Measurements from ENCODE around the gene TMPRSS11B.
"Not testable (repeated sequence)": the region's sequence is repeated elsewhere in the genome, so short reads cannot be mapped to it uniquely, and the experiment has no call there.

Gene TMPRSS11B

DNA sequence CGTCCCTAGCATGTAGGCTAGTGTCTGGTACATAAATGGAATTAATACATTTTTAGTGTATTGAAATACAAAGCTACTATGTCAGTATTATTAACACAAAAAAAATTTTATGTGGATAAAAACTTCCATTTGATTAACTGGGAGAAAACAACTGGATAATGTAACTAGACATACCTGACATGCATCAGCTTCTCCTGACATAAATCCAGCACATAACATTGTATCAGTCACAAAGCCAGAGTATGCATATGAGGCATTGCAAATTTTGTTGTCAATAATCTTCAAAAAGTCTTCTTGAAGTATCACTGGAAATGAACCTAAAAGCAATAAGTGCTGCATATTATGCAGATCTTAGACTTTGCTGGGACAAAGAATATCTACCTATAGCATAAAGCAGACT lies 16.9 kb downstream of the TMPRSS11B start:
- H3K27ac ChIP-seq (ENCODE audit: low read depth in 2 of 2, low read length in 2 of 2): no peak overlapping the region
- no peaks in the 10 kb centered on the region for H3K27me3 ChIP-seq (ENCODE audit: control insufficient read depth in 2 of 2, insufficient read depth in 2 of 2, low read length in 2 of 2)
- no peaks in the 10 kb centered on the region for H3K9me3 ChIP-seq (ENCODE audit: control insufficient read depth in 2 of 2, low read length in 2 of 2)
- no peak overlapping the region for H3K9ac ChIP-seq (ENCODE audit: low read depth in 1 of 2, low read length in 2 of 2)
- no peak overlapping the region for H3K4me3 ChIP-seq (ENCODE audit: low read length in 2 of 2)
- H3K36me3 ChIP-seq (ENCODE audit: control insufficient read depth in 2 of 2, insufficient read depth in 2 of 2, low read length in 2 of 2): no peaks in the 10 kb centered on the region
- no peaks in the 10 kb centered on the region for H3K4me1 ChIP-seq (ENCODE audit: control insufficient read depth in 2 of 2, insufficient read depth in 2 of 2, low read length in 2 of 2)

DNA sequence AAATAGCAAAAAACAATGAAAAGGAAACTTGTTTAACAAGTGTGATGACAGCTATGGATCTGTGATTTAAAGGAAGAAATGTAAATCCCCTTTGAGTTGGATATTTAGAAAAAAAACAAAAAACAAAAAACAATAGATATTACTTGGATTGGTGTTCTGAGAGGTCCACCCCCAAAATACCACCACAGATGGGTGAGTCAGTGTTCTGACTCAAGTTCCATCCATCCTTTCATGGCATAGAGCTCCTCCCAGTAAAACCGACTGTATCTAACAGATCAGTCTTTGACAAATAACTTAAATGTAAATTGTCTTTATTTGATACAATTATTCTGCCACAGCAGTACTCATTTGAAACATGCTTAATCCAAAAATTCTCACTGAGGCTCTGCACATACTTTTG lies 27.4 kb downstream of the TMPRSS11B start:
- Histone ChIP-seq H3K9me3 (ENCODE audit: control insufficient read depth in 2 of 2, low read length in 2 of 2) (no peaks in the 10 kb centered on the region), H3K4me3 (ENCODE audit: low read length in 2 of 2) (no peak overlapping the region), H3K36me3 (ENCODE audit: control insufficient read depth in 2 of 2, insufficient read depth in 2 of 2, low read length in 2 of 2) (no peaks in the 10 kb centered on the region), H3K9ac (ENCODE audit: low read depth in 1 of 2, low read length in 2 of 2) (no peak overlapping the region), H3K4me1 (ENCODE audit: control insufficient read depth in 2 of 2, insufficient read depth in 2 of 2, low read length in 2 of 2) (no peaks in the 10 kb centered on the region), H3K27ac (ENCODE audit: low read depth in 2 of 2, low read length in 2 of 2) (no peak overlapping the region), H3K27me3 (ENCODE audit: control insufficient read depth in 2 of 2, insufficient read depth in 2 of 2, low read length in 2 of 2) (no peaks in the 10 kb centered on the region)

DNA sequence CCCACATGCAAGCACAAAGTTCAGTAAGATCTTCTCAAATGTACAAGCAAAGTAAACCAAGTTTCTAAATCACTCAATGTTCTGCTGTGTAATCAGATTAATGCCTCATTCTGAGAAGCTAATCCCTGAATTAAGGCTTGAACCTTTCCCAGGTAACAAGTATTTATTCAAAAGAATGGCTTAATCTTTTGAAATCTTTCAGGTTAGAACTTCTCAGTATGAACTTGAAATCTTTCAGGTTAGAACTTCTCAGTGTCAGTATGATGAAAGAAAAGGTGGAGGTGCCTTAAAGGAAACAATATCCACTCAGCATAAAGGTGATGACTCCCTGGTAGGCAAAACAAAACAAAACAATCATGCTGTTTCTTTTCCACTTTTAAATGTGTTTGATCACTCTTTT lies 29.0 kb downstream of the TMPRSS11B start:
- no peaks in the 10 kb centered on the region for H3K27me3 ChIP-seq (ENCODE audit: control insufficient read depth in 2 of 2, insufficient read depth in 2 of 2, low read length in 2 of 2)
- H3K4me3 ChIP-seq (ENCODE audit: low read length in 2 of 2): no peak overlapping the region
- no peak overlapping the region for H3K27ac ChIP-seq (ENCODE audit: low read depth in 2 of 2, low read length in 2 of 2)
- no peaks in the 10 kb centered on the region for H3K9me3 ChIP-seq (ENCODE audit: control insufficient read depth in 2 of 2, low read length in 2 of 2)
- H3K36me3 ChIP-seq (ENCODE audit: control insufficient read depth in 2 of 2, insufficient read depth in 2 of 2, low read length in 2 of 2): no peaks in the 10 kb centered on the region
- H3K9ac ChIP-seq (ENCODE audit: low read depth in 1 of 2, low read length in 2 of 2): no peak overlapping the region
- H3K4me1 ChIP-seq (ENCODE audit: control insufficient read depth in 2 of 2, insufficient read depth in 2 of 2, low read length in 2 of 2): no peaks in the 10 kb centered on the region

DNA sequence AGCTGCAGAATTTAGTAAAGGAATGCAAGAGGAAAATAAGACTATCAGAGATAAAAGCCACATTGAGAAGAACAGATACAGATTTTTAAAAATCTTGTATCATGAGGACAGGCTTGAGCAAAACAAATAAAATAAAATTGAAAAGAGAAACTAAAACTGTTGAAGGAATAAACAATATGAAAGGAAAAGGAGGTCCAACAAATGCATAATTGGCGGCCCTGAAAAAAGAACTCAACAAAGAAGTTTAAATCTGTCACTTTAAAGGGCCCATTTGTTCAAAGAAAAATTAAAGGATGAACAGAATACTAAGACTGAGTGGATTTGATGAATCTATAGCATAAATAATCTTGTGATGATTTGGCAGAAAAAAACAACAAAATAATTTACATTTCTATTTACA lies 36.5 kb downstream of the TMPRSS11B start:
- no peaks in the 10 kb centered on the region for H3K4me1 ChIP-seq (ENCODE audit: control insufficient read depth in 2 of 2, insufficient read depth in 2 of 2, low read length in 2 of 2)
- H3K9me3 ChIP-seq (ENCODE audit: control insufficient read depth in 2 of 2, low read length in 2 of 2): no peaks in the 10 kb centered on the region
- H3K27me3 ChIP-seq (ENCODE audit: control insufficient read depth in 2 of 2, insufficient read depth in 2 of 2, low read length in 2 of 2): no peaks in the 10 kb centered on the region

DNA sequence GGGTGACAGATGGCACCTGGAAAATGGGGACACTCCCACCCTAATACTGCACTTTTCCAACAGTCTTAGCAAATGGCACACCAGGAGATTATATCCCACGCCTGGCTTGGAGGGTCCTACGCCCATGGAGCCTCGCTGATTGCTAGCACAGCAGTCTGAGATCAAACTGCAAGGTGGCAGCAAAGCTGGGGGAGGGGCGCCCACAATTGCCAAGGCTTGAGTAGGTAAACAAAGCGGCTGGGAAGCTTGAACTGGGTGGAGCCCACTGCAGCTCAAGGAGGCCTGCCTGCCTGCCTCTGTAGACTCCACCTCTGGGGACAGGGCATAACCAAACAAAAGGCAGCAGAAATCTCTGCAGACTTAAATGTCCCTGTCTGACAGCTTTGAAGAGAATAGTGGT lies 51.2 kb downstream of the TMPRSS11B start:
- not testable (repeated sequence) for H3K9ac ChIP-seq (ENCODE audit: low read depth in 1 of 2, low read length in 2 of 2); H3K4me3 ChIP-seq (ENCODE audit: low read length in 2 of 2); H3K4me1 ChIP-seq (ENCODE audit: control insufficient read depth in 2 of 2, insufficient read depth in 2 of 2, low read length in 2 of 2); H3K36me3 ChIP-seq (ENCODE audit: control insufficient read depth in 2 of 2, insufficient read depth in 2 of 2, low read length in 2 of 2); H3K27ac ChIP-seq (ENCODE audit: low read depth in 2 of 2, low read length in 2 of 2); H3K27me3 ChIP-seq (ENCODE audit: control insufficient read depth in 2 of 2, insufficient read depth in 2 of 2, low read length in 2 of 2); H3K9me3 ChIP-seq (ENCODE audit: control insufficient read depth in 2 of 2, low read length in 2 of 2)

More for the DNA sequence above, 36.5 kb downstream of the TMPRSS11B start:
- Histone ChIP-seq H3K36me3 (ENCODE audit: control insufficient read depth in 2 of 2, insufficient read depth in 2 of 2, low read length in 2 of 2) (no peaks in the 10 kb centered on the region), H3K9ac (ENCODE audit: low read depth in 1 of 2, low read length in 2 of 2) (no peak overlapping the region), H3K4me3 (ENCODE audit: low read length in 2 of 2) (no peak overlapping the region), H3K27ac (ENCODE audit: low read depth in 2 of 2, low read length in 2 of 2) (no peak overlapping the region)

DNA sequence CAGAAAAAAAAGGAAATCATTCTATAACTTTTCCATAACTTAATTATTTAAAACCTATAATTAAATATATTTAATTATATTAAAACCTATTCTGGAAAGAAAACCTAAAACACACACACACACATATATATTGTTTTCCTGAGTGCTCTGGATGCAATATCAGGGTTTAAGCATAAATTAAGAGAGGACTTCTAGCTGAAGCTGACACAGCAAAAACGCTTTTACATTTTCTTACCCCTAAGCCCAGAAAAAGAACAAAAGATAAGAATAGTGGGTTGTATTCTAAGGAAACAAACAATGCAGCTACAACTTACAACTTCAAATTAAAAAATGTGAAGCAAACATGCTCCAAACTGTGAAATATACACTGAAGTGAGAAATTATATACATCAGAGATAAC lies 52.3 kb downstream of the TMPRSS11B start:
- H3K27me3 ChIP-seq (ENCODE audit: control insufficient read depth in 2 of 2, insufficient read depth in 2 of 2, low read length in 2 of 2): no peaks in the 10 kb centered on the region
- H3K9ac ChIP-seq (ENCODE audit: low read depth in 1 of 2, low read length in 2 of 2): no peak overlapping the region
- H3K4me1 ChIP-seq (ENCODE audit: control insufficient read depth in 2 of 2, insufficient read depth in 2 of 2, low read length in 2 of 2): no peaks in the 10 kb centered on the region
- H3K9me3 ChIP-seq (ENCODE audit: control insufficient read depth in 2 of 2, low read length in 2 of 2): no peaks in the 10 kb centered on the region
- no peaks in the 10 kb centered on the region for H3K36me3 ChIP-seq (ENCODE audit: control insufficient read depth in 2 of 2, insufficient read depth in 2 of 2, low read length in 2 of 2)
- H3K4me3 ChIP-seq (ENCODE audit: low read length in 2 of 2): no peak overlapping the region
- H3K27ac ChIP-seq (ENCODE audit: low read depth in 2 of 2, low read length in 2 of 2): no peak overlapping the region

DNA sequence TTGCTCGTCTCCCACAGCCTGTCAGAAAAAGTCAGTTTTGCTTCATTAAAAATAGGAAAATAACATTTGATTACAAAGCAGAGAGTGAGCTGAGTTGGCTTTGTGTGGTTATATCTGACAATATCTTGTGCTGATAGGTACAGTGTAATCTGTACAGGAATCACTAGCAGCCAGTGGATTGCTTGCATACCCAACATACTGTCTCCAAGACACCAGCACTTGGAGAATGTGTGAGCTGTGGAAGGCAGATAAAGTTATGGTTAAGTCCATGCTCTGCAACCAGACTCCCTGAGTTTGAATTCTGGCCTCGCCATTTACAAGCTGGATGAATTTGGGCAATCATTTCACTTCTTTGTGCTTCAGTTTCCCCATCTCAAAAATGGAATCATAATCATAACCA lies 58.3 kb downstream of the TMPRSS11B start:
- no peak overlapping the region for H3K9ac ChIP-seq (ENCODE audit: low read depth in 1 of 2, low read length in 2 of 2)
- no peaks in the 10 kb centered on the region for H3K4me1 ChIP-seq (ENCODE audit: control insufficient read depth in 2 of 2, insufficient read depth in 2 of 2, low read length in 2 of 2)
- H3K36me3 ChIP-seq (ENCODE audit: control insufficient read depth in 2 of 2, insufficient read depth in 2 of 2, low read length in 2 of 2): no peaks in the 10 kb centered on the region
- H3K27me3 ChIP-seq (ENCODE audit: control insufficient read depth in 2 of 2, insufficient read depth in 2 of 2, low read length in 2 of 2): no peaks in the 10 kb centered on the region
- H3K27ac ChIP-seq (ENCODE audit: low read depth in 2 of 2, low read length in 2 of 2): no peak overlapping the region
- H3K9me3 ChIP-seq (ENCODE audit: control insufficient read depth in 2 of 2, low read length in 2 of 2): no peaks in the 10 kb centered on the region
- no peak overlapping the region for H3K4me3 ChIP-seq (ENCODE audit: low read length in 2 of 2)

DNA sequence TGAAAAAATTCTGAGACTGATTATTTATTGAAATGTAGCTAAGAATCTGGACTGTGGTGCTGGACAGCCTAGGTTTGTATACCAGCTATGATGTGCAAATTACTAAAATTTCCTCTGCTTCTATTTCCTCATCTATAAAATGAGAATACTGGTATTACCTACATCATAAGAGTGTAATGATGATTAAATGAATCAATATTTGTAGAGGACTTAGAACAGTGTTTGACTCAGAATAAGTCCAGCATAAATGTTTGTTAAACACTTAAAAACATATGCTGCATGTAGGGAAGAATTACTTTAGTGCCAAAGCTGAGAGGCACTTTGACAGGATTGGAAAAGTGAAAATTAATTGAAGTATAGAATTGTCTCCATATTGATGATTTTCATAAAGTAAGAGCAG lies 60.6 kb downstream of the TMPRSS11B start:
- no peak overlapping the region for H3K4me3 ChIP-seq (ENCODE audit: low read length in 2 of 2)
- H3K27ac ChIP-seq (ENCODE audit: low read depth in 2 of 2, low read length in 2 of 2): no peak overlapping the region
- no peaks in the 10 kb centered on the region for H3K27me3 ChIP-seq (ENCODE audit: control insufficient read depth in 2 of 2, insufficient read depth in 2 of 2, low read length in 2 of 2)
- no peak overlapping the region for H3K9ac ChIP-seq (ENCODE audit: low read depth in 1 of 2, low read length in 2 of 2)
- H3K4me1 ChIP-seq (ENCODE audit: control insufficient read depth in 2 of 2, insufficient read depth in 2 of 2, low read length in 2 of 2): no peaks in the 10 kb centered on the region
- no peaks in the 10 kb centered on the region for H3K9me3 ChIP-seq (ENCODE audit: control insufficient read depth in 2 of 2, low read length in 2 of 2)
- no peaks in the 10 kb centered on the region for H3K36me3 ChIP-seq (ENCODE audit: control insufficient read depth in 2 of 2, insufficient read depth in 2 of 2, low read length in 2 of 2)

DNA sequence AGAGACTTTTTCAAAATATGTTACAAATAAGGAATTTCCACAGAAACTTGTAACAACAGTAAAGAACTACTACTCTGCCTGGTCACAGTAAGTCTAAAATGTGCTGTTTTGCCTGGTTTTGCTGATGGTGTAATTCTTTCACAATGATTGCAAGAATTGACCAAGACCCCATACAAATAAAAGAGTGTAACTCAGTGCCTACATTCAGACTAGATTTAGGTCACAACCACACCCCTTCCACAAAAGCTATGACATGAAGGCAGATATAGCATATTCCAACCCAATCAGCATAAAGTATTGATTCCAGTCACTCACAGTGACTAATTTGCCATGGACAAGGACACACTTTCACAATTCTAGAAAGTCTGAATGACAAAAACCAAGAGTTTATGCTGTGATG lies 62.1 kb downstream of the TMPRSS11B start:
- H3K9me3 ChIP-seq (ENCODE audit: control insufficient read depth in 2 of 2, low read length in 2 of 2): no peaks in the 10 kb centered on the region

DNA sequence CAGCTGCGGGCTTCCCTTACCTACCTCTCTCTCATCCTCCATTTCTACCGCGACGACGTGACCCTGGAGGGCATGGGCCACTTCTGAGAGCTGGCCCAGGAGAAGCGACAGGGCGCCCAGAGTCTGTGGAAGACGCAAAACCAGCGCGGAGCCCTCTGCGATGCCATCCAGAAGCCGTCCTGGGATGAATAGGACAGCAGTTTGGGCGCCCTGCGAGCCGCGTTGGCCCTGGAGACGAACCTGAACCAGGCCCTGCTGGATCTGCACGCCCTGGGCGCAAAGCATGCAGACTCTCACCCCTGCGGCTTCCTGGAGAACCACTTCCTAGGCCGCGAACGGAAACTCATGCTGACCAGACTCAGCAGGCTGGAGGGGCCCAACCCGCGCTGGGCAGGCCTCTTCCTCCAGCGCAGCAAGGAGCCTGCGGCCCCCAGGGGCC lies 63.1 kb downstream of the TMPRSS11B start:
- Histone ChIP-seq H3K27me3 (ENCODE audit: control insufficient read depth in 2 of 2, insufficient read depth in 2 of 2, low read length in 2 of 2) (no peaks in the 10 kb centered on the region), H3K9ac (ENCODE audit: low read depth in 1 of 2, low read length in 2 of 2) (no peak overlapping the region), H3K36me3 (ENCODE audit: control insufficient read depth in 2 of 2, insufficient read depth in 2 of 2, low read length in 2 of 2) (no peaks in the 10 kb centered on the region), H3K27ac (ENCODE audit: low read depth in 2 of 2, low read length in 2 of 2) (no peak overlapping the region), H3K9me3 (ENCODE audit: control insufficient read depth in 2 of 2, low read length in 2 of 2) (no peaks in the 10 kb centered on the region), H3K4me3 (ENCODE audit: low read length in 2 of 2) (no peak overlapping the region), H3K4me1 (ENCODE audit: control insufficient read depth in 2 of 2, insufficient read depth in 2 of 2, low read length in 2 of 2) (no peaks in the 10 kb centered on the region)

More for the DNA sequence above, 62.1 kb downstream of the TMPRSS11B start:
- Histone ChIP-seq H3K4me1 (ENCODE audit: control insufficient read depth in 2 of 2, insufficient read depth in 2 of 2, low read length in 2 of 2) (no peaks in the 10 kb centered on the region), H3K27me3 (ENCODE audit: control insufficient read depth in 2 of 2, insufficient read depth in 2 of 2, low read length in 2 of 2) (no peaks in the 10 kb centered on the region), H3K4me3 (ENCODE audit: low read length in 2 of 2) (no peak overlapping the region), H3K27ac (ENCODE audit: low read depth in 2 of 2, low read length in 2 of 2) (no peak overlapping the region), H3K9ac (ENCODE audit: low read depth in 1 of 2, low read length in 2 of 2) (no peak overlapping the region), H3K36me3 (ENCODE audit: control insufficient read depth in 2 of 2, insufficient read depth in 2 of 2, low read length in 2 of 2) (no peaks in the 10 kb centered on the region)

DNA sequence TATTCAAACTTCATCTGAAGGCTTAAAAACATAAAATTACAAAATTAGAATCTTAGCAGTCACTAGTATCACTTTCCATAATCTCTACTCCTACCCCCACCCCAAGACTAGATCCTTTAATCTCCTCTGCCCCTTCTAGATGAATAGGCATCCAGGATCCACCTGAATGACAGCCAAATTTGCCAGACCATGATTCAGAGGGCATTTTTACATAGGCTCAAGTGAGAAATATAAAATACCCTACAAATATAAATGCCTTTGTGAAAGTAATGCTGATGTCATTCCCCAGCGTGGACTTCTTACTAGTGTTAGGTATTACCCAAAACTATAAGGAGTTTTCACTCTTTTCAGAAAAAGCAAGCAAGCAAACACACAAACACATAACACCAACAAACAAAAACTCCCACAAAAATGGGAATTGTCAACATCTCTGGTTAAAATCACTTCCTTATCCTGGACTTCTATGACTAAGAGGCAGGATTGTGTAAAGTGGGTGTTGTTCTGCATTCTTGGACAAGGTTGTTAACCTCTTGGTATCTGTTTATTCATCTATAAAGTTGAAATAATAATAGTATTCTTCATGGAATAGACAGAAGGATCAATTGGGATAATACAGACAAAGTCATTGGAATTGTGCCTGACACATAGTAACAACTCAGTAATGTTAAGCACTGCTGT lies 64.5 kb downstream of the TMPRSS11B start:
- H3K9ac ChIP-seq (ENCODE audit: low read depth in 1 of 2, low read length in 2 of 2): no peak overlapping the region
- H3K36me3 ChIP-seq (ENCODE audit: control insufficient read depth in 2 of 2, insufficient read depth in 2 of 2, low read length in 2 of 2): no peaks in the 10 kb centered on the region
- no peak overlapping the region for H3K4me3 ChIP-seq (ENCODE audit: low read length in 2 of 2)
- no peak overlapping the region for H3K27ac ChIP-seq (ENCODE audit: low read depth in 2 of 2, low read length in 2 of 2)
- peaks cover 0 to 2% of the 10 kb centered on the region in 2 donors for H3K27me3 ChIP-seq (ENCODE audit: control insufficient read depth in 2 of 2, insufficient read depth in 2 of 2, low read length in 2 of 2)
- no peaks in the 10 kb centered on the region for H3K4me1 ChIP-seq (ENCODE audit: control insufficient read depth in 2 of 2, insufficient read depth in 2 of 2, low read length in 2 of 2)
- H3K9me3 ChIP-seq (ENCODE audit: control insufficient read depth in 2 of 2, low read length in 2 of 2): no peaks in the 10 kb centered on the region

Measured in mucosa of rectum (tissue), 2 donors.